ENCODE data around the gene JUND. TPM values are rescaled to one million over a fixed set of nuclear protein-coding genes. Genes with fewer than 3 reads are reported as not detected.

Gene JUND
- total RNA-seq, 1 donor from 2014 or later: 531 TPM

- H3K36me3 ChIP-seq: no peaks in the 10 kb centered on the region
- H3K27me3 ChIP-seq: no peaks in the 10 kb centered on the region
- peaks cover 40% of the 10 kb centered on the region for H3K4me1 ChIP-seq
- peak overlapping the region; percentile 89 for H3K27ac ChIP-seq
- TF ChIP-seq POLR2AphosphoS5 (IDR thresholded peaks at IDR 0.05; ENCODE audit: insufficient read depth in 1 of 2, low read depth in 1 of 2) (no peak), CTCF (IDR thresholded peaks at IDR 0.05) (no peak), POLR2A (IDR thresholded peaks at IDR 0.05) (no peak)
- no peak overlapping the region for H3K4me3 ChIP-seq
- intact Hi-C loops (cut with DNase I): no loop called here
- H3K9me3 ChIP-seq: no peaks in the 10 kb centered on the region
- no peak for DNase-seq (ENCODE audit: extremely low spot score in 2 of 2)
These were observed 39.7 kb upstream of the JUND start for GRCh38 chr19:18320865-18321733.

GRCh38 chr19:18319591-18320135, 38.2 kb upstream of the JUND start:
- intact Hi-C loops (cut with DNase I): no loop called here
- H3K9me3 ChIP-seq: no peaks in the 10 kb centered on the region
- H3K4me3 ChIP-seq: no peak overlapping the region
- TF ChIP-seq POLR2AphosphoS5 (IDR thresholded peaks at IDR 0.05; ENCODE audit: insufficient read depth in 1 of 2, low read depth in 1 of 2): no peak
- no peak for TF ChIP-seq CTCF (IDR thresholded peaks at IDR 0.05)
- no peak for TF ChIP-seq POLR2A (IDR thresholded peaks at IDR 0.05)
- no peaks in the 10 kb centered on the region for H3K36me3 ChIP-seq
- peak overlapping the region; percentile 20 for H3K27ac ChIP-seq
- no peaks in the 10 kb centered on the region for H3K27me3 ChIP-seq
- DNase-seq (ENCODE audit: extremely low spot score in 2 of 2): no peak
- peaks cover 40% of the 10 kb centered on the region for H3K4me1 ChIP-seq

- intact Hi-C loops (cut with DNase I): no loop called here
These were observed 36.8 kb upstream of the JUND start for GRCh38 chr19:18317961-18318800.

GRCh38 chr19:18313398-18313797, 32.0 kb upstream of the JUND start:
- Histone ChIP-seq H3K27me3 (no peaks in the 10 kb centered on the region), H3K9me3 (no peaks in the 10 kb centered on the region), H3K36me3 (peaks cover 0 to 27% of the 10 kb centered on the region in 2 donors), H3K27ac (no peak overlapping the region), H3K4me3 (no peak overlapping the region), H3K4me1 (no peaks in the 10 kb centered on the region)
- no peak for TF ChIP-seq POLR2A (IDR thresholded peaks at IDR 0.05)
- no peak for TF ChIP-seq CTCF (IDR thresholded peaks at IDR 0.05)
- TF ChIP-seq POLR2AphosphoS5 (IDR thresholded peaks at IDR 0.05; ENCODE audit: insufficient read depth in 1 of 2, low read depth in 1 of 2): no peak
- DNase-seq (ENCODE audit: extremely low spot score in 2 of 2): no peak
- intact Hi-C loops (cut with DNase I): no loop called here

More at GRCh38 chr19:18317961-18318800, 36.8 kb upstream of the JUND start:
- Histone ChIP-seq H3K27ac (peak overlapping the region; percentile 42), H3K36me3 (no peaks in the 10 kb centered on the region), H3K9me3 (no peaks in the 10 kb centered on the region), H3K4me3 (no peak overlapping the region), H3K27me3 (no peaks in the 10 kb centered on the region), H3K4me1 (peaks cover 35% of the 10 kb centered on the region)
- TF ChIP-seq POLR2AphosphoS5 (IDR thresholded peaks at IDR 0.05; ENCODE audit: insufficient read depth in 1 of 2, low read depth in 1 of 2) (peak in 1 of 2 donors; percentile 45), CTCF (IDR thresholded peaks at IDR 0.05) (no peak)
- DNase-seq (ENCODE audit: extremely low spot score in 2 of 2): no peak
